ENCODE results near the gene PGP. TPM values are rescaled to one million over a fixed set of nuclear protein-coding genes. Genes with fewer than 3 reads are reported as not detected.

The PGP gene
- total RNA-seq, 1 donor from 2014 or later, result 15.0 TPM

- H3K4me3 ChIP-seq, result no peak overlapping the region
- DNase-seq (no peak), ATAC-seq (no peak)
- intact Hi-C loops (cut with DNase I), result no loop called here
- peaks cover 21% of the 10 kb centered on the region for H3K36me3 ChIP-seq
- no peaks in the 10 kb centered on the region for H3K9me3 ChIP-seq
- no peaks in the 10 kb centered on the region for H3K4me1 ChIP-seq
- no peak overlapping the region for H3K27ac ChIP-seq
- no peak for TF ChIP-seq CTCF (IDR thresholded peaks at IDR 0.05)
- no peaks in the 10 kb centered on the region for H3K27me3 ChIP-seq
Measured at GRCh38 chr16:2179576-2179975, 35.1 kb downstream of the PGP start.

GRCh38 chr16:2179107-2179501 is 35.5 kb downstream of the PGP start:
- no peaks in the 10 kb centered on the region for H3K27me3 ChIP-seq
- H3K9me3 ChIP-seq, result no peaks in the 10 kb centered on the region
- TF ChIP-seq CTCF (IDR thresholded peaks at IDR 0.05), result no peak
- no peaks in the 10 kb centered on the region for H3K4me1 ChIP-seq
- ATAC-seq, result no peak
- no peak for DNase-seq
- H3K27ac ChIP-seq, result no peak overlapping the region
- peaks cover 26% of the 10 kb centered on the region for H3K36me3 ChIP-seq
- intact Hi-C loops (cut with DNase I), result no loop called here
- H3K4me3 ChIP-seq, result no peak overlapping the region

- Histone ChIP-seq H3K4me3 (no peak overlapping the region), H3K27me3 (no peaks in the 10 kb centered on the region), H3K4me1 (no peaks in the 10 kb centered on the region), H3K36me3 (peaks cover 32% of the 10 kb centered on the region), H3K27ac (no peak overlapping the region), H3K9me3 (no peaks in the 10 kb centered on the region)
- DNase-seq, result no peak
- no peak for TF ChIP-seq CTCF (IDR thresholded peaks at IDR 0.05)
- intact Hi-C loops (cut with DNase I), result no loop called here
- peak; percentile 44 for ATAC-seq
Measured at GRCh38 chr16:2178321-2179106, 36.1 kb downstream of the PGP start.

GRCh38 chr16:2177561-2177960 is 37.1 kb downstream of the PGP start:
- Histone ChIP-seq H3K27ac (no peak overlapping the region), H3K27me3 (no peaks in the 10 kb centered on the region), H3K9me3 (no peaks in the 10 kb centered on the region), H3K4me1 (no peaks in the 10 kb centered on the region), H3K4me3 (no peak overlapping the region), H3K36me3 (peaks cover 38% of the 10 kb centered on the region)
- TF ChIP-seq CTCF (IDR thresholded peaks at IDR 0.05), result no peak
- DNase-seq, result no peak
- intact Hi-C loops (cut with DNase I), result no loop called here
- ATAC-seq, result no peak

- Histone ChIP-seq H3K4me1 (no peaks in the 10 kb centered on the region), H3K9me3 (no peaks in the 10 kb centered on the region), H3K4me3 (no peak overlapping the region), H3K27ac (no peak overlapping the region), H3K27me3 (no peaks in the 10 kb centered on the region), H3K36me3 (peaks cover 38% of the 10 kb centered on the region)
- TF ChIP-seq CTCF (IDR thresholded peaks at IDR 0.05), result no peak
- intact Hi-C loops (cut with DNase I), result no loop called here
- no peak for DNase-seq
- ATAC-seq, result no peak
Measured at GRCh38 chr16:2177101-2177500, 37.5 kb downstream of the PGP start.

All from upper lobe of right lung (tissue), 1 donor.